Natural killer cell treated with Interleukin-12 subunit alpha and Interleukin-12 subunit beta and Interleukin-15 and Interleukin-18, amount 100 ng/mL, for 72 hours (primary cell): ENCODE results near the gene BBOX1. TPM values are rescaled to one million over a fixed set of nuclear protein-coding genes. Genes with fewer than 3 reads are reported as not detected.

ENCODE experiments used
- ATAC-seq, 2 donors: fragments of 150-1000 bp; cut with Tn5 transposase in 1 of 2; sonication (Bioruptor Pico), chemical (Tn5 transposase) in 1 of 2; 2 replicates each; pipeline ENCODE4 v1.10.0; 2021
- DNase-seq: peaks from one replicate; pipeline ENCODE4 v3.0.0; 2022; ENCODE audit warnings: low spot score
- H3K27ac Mint-ChIP-seq, 2 donors: 1 replicate in 1 of 2; 2 replicates in 1 of 2; pipeline ENCODE4 v1.8.0; 2022; ENCODE audit warnings: mixed read lengths in 2 of 2, mild to moderate bottlenecking in 1 of 2, moderate library complexity in 1 of 2
- H3K27me3 Mint-ChIP-seq, 2 donors: 1 replicate in 1 of 2; 2 replicates in 1 of 2; pipeline ENCODE4 v1.8.0; 2022; ENCODE audit warnings: mixed read lengths in 2 of 2
- H3K36me3 Mint-ChIP-seq: one replicate; pipeline ENCODE4 v1.8.0; 2022; ENCODE audit warnings: mixed read lengths
- H3K4me1 Mint-ChIP-seq, 2 donors: 1 replicate in 1 of 2; 2 replicates in 1 of 2; pipeline ENCODE4 v1.8.0; 2022; ENCODE audit warnings: low read depth in 2 of 2, mixed read lengths in 2 of 2, mild to moderate bottlenecking in 1 of 2
- H3K4me3 Mint-ChIP-seq: one replicate; pipeline ENCODE4 v1.8.0; 2022; ENCODE audit warnings: mixed read lengths
- H3K9me3 Mint-ChIP-seq: 2 replicates; pipeline ENCODE4 v1.8.0; 2022; ENCODE audit warnings: mixed read lengths
- total RNA-seq, 2 donors: library from RNA; stranded (reverse); gene quantifications; one replicate each; pipeline ENCODE4 v1.2.3, GENCODE V29; 2022

BBOX1 gene
- total RNA-seq, 2 donors from 2014 or later = not detected

- no peak for DNase-seq
- ATAC-seq = no peak
- no peak overlapping the region for H3K27ac Mint-ChIP-seq
- no peak overlapping the region for H3K4me3 Mint-ChIP-seq
- peaks cover 19% of the 10 kb centered on the region for H3K36me3 Mint-ChIP-seq
- no peaks in the 10 kb centered on the region for H3K27me3 Mint-ChIP-seq
- no peaks in the 10 kb centered on the region for H3K4me1 Mint-ChIP-seq
- H3K9me3 Mint-ChIP-seq = peaks cover 13% of the 10 kb centered on the region
These were observed 99.2 kb downstream of the BBOX1 start for GRCh38 chr11:27139742-27140367.

- no peak overlapping the region for H3K27ac Mint-ChIP-seq
- no peak for ATAC-seq
These were observed 101.0 kb downstream of the BBOX1 start for GRCh38 chr11:27141576-27141975.

GRCh38 chr11:27147916-27148315 is 107.3 kb downstream of the BBOX1 start:
- Mint-ChIP-seq H3K36me3 (no peaks in the 10 kb centered on the region), H3K4me1 (no peaks in the 10 kb centered on the region), H3K9me3 (no peaks in the 10 kb centered on the region), H3K27me3 (no peaks in the 10 kb centered on the region), H3K27ac (no peak overlapping the region), H3K4me3 (no peak overlapping the region)
- DNase-seq = no peak
- ATAC-seq = no peak

More at GRCh38 chr11:27141576-27141975, 101.0 kb downstream of the BBOX1 start:
- Mint-ChIP-seq H3K27me3 (no peaks in the 10 kb centered on the region), H3K4me1 (no peaks in the 10 kb centered on the region), H3K36me3 (peaks cover 13% of the 10 kb centered on the region), H3K4me3 (no peak overlapping the region), H3K9me3 (peaks cover 5% of the 10 kb centered on the region)
- no peak for DNase-seq

- no peak overlapping the region for H3K27ac Mint-ChIP-seq
- H3K27me3 Mint-ChIP-seq = no peaks in the 10 kb centered on the region
- no peaks in the 10 kb centered on the region for H3K4me1 Mint-ChIP-seq
- no peaks in the 10 kb centered on the region for H3K9me3 Mint-ChIP-seq
- H3K4me3 Mint-ChIP-seq = no peak overlapping the region
- no peaks in the 10 kb centered on the region for H3K36me3 Mint-ChIP-seq
- DNase-seq = no peak
- ATAC-seq = no peak
These were observed 107.9 kb downstream of the BBOX1 start for GRCh38 chr11:27148506-27148905.

GRCh38 chr11:27150098-27150497 is 109.5 kb downstream of the BBOX1 start:
- H3K36me3 Mint-ChIP-seq = no peaks in the 10 kb centered on the region
- no peak overlapping the region for H3K27ac Mint-ChIP-seq
- ATAC-seq = no peak
- no peak for DNase-seq
- no peak overlapping the region for H3K4me3 Mint-ChIP-seq
- H3K4me1 Mint-ChIP-seq = no peaks in the 10 kb centered on the region
- no peaks in the 10 kb centered on the region for H3K27me3 Mint-ChIP-seq
- no peaks in the 10 kb centered on the region for H3K9me3 Mint-ChIP-seq

- H3K36me3 Mint-ChIP-seq = no peaks in the 10 kb centered on the region
- DNase-seq = no peak
- no peaks in the 10 kb centered on the region for H3K27me3 Mint-ChIP-seq
- ATAC-seq = no peak
- H3K4me1 Mint-ChIP-seq = no peaks in the 10 kb centered on the region
- H3K27ac Mint-ChIP-seq = no peak overlapping the region
- H3K4me3 Mint-ChIP-seq = no peak overlapping the region
- peaks cover 3% of the 10 kb centered on the region for H3K9me3 Mint-ChIP-seq
These were observed 112.5 kb downstream of the BBOX1 start for GRCh38 chr11:27153136-27153535.

GRCh38 chr11:27158456-27159334 is 118.1 kb downstream of the BBOX1 start:
- peaks cover 0 to 2% of the 10 kb centered on the region in 2 donors for H3K27me3 Mint-ChIP-seq
- no peak for DNase-seq
- peaks cover 3% of the 10 kb centered on the region for H3K9me3 Mint-ChIP-seq
- no peaks in the 10 kb centered on the region for H3K36me3 Mint-ChIP-seq
- no peak overlapping the region for H3K4me3 Mint-ChIP-seq
- no peak overlapping the region for H3K27ac Mint-ChIP-seq
- H3K4me1 Mint-ChIP-seq = no peaks in the 10 kb centered on the region
- ATAC-seq = no peak

GRCh38 chr11:27159335-27159679 is 118.7 kb downstream of the BBOX1 start:
- H3K9me3 Mint-ChIP-seq = peaks cover 3% of the 10 kb centered on the region
- DNase-seq (no peak), ATAC-seq (no peak)
- peaks cover 0 to 2% of the 10 kb centered on the region in 2 donors for H3K27me3 Mint-ChIP-seq
- no peak overlapping the region for H3K27ac Mint-ChIP-seq
- H3K4me1 Mint-ChIP-seq = no peaks in the 10 kb centered on the region
- no peak overlapping the region for H3K4me3 Mint-ChIP-seq
- no peaks in the 10 kb centered on the region for H3K36me3 Mint-ChIP-seq

- ATAC-seq = no peak
- Mint-ChIP-seq H3K4me3 (no peak overlapping the region), H3K27me3 (peaks cover 0 to 2% of the 10 kb centered on the region in 2 donors), H3K4me1 (no peaks in the 10 kb centered on the region), H3K9me3 (peaks cover 3% of the 10 kb centered on the region), H3K27ac (no peak overlapping the region), H3K36me3 (no peaks in the 10 kb centered on the region)
- DNase-seq = no peak
These were observed 120.5 kb downstream of the BBOX1 start for GRCh38 chr11:27161071-27161470.

- no peak for ATAC-seq
- Mint-ChIP-seq H3K4me3 (no peak overlapping the region), H3K27me3 (peaks cover 0 to 2% of the 10 kb centered on the region in 2 donors), H3K27ac (no peak overlapping the region), H3K9me3 (no peaks in the 10 kb centered on the region), H3K4me1 (no peaks in the 10 kb centered on the region), H3K36me3 (no peaks in the 10 kb centered on the region)
- no peak for DNase-seq
These were observed 121.6 kb downstream of the BBOX1 start for GRCh38 chr11:27162237-27162636.

GRCh38 chr11:27166130-27166529 is 125.5 kb downstream of the BBOX1 start:
- ATAC-seq = no peak

GRCh38 chr11:27171376-27171958 is 130.9 kb downstream of the BBOX1 start:
- H3K4me1 Mint-ChIP-seq = no peaks in the 10 kb centered on the region
- H3K36me3 Mint-ChIP-seq = no peaks in the 10 kb centered on the region
- no peak for DNase-seq
- ATAC-seq = no peak
- H3K27ac Mint-ChIP-seq = no peak overlapping the region
- H3K9me3 Mint-ChIP-seq = no peaks in the 10 kb centered on the region
- H3K4me3 Mint-ChIP-seq = no peak overlapping the region
- peaks cover 3 to 6% of the 10 kb centered on the region in 2 donors for H3K27me3 Mint-ChIP-seq

More at GRCh38 chr11:27166130-27166529, 125.5 kb downstream of the BBOX1 start:
- H3K4me1 Mint-ChIP-seq = no peaks in the 10 kb centered on the region
- no peak overlapping the region for H3K27ac Mint-ChIP-seq
- H3K27me3 Mint-ChIP-seq = no peaks in the 10 kb centered on the region
- H3K4me3 Mint-ChIP-seq = no peak overlapping the region
- DNase-seq = no peak
- no peaks in the 10 kb centered on the region for H3K36me3 Mint-ChIP-seq
- no peaks in the 10 kb centered on the region for H3K9me3 Mint-ChIP-seq

GRCh38 chr11:27173545-27173944 is 132.9 kb downstream of the BBOX1 start:
- Mint-ChIP-seq H3K36me3 (no peaks in the 10 kb centered on the region), H3K4me3 (no peak overlapping the region), H3K27ac (no peak overlapping the region), H3K4me1 (no peaks in the 10 kb centered on the region), H3K9me3 (no peaks in the 10 kb centered on the region), H3K27me3 (peaks cover 3 to 6% of the 10 kb centered on the region in 2 donors)
- no peak for DNase-seq
- ATAC-seq = no peak

- no peak overlapping the region for H3K4me3 Mint-ChIP-seq
- no peaks in the 10 kb centered on the region for H3K4me1 Mint-ChIP-seq
- H3K36me3 Mint-ChIP-seq = no peaks in the 10 kb centered on the region
- no peak for ATAC-seq
- H3K27ac Mint-ChIP-seq = no peak overlapping the region
- no peak for DNase-seq
- peaks cover 3 to 6% of the 10 kb centered on the region in 2 donors for H3K27me3 Mint-ChIP-seq
- no peaks in the 10 kb centered on the region for H3K9me3 Mint-ChIP-seq
These were observed 133.4 kb downstream of the BBOX1 start for GRCh38 chr11:27174021-27174420.
